ENCODE measurements around the gene AGAP1.

AGAP1 gene

DNA sequence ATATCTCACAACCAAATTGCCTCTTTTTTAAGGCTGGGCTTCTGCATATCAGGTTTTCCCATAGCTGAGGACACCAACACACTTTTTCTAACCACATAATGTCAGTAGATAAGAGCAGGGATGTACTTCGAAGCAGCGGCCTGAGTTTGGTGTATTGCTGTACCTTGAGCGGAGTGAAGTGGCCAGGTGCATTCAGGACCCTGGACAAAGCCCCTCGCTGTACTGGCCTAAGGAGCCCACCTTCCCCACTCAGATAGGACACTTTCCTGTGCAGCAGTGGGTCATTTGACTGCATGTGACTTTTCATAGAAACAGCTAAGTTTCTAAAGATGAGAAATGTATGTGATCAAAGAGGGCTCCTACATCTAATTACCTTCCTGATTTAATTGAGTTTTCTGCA is 461.8 kb downstream of the AGAP1 start:
- Histone ChIP-seq H3K27ac (no peak overlapping the region), H3K27me3 (no peaks in the 10 kb centered on the region), H3K4me2 (no peak overlapping the region), H3K4me3 (no peak overlapping the region), H3K9ac (no peak overlapping the region), H3K36me3 (peaks cover 58% of the 10 kb centered on the region), H4K20me1 (no peaks in the 10 kb centered on the region), H3K9me3 (no peaks in the 10 kb centered on the region), H3K4me1 (peaks cover 25% of the 10 kb centered on the region)
- no peak for TF ChIP-seq Cebpa-rat (IDR thresholded peaks at IDR 0.05)

DNA sequence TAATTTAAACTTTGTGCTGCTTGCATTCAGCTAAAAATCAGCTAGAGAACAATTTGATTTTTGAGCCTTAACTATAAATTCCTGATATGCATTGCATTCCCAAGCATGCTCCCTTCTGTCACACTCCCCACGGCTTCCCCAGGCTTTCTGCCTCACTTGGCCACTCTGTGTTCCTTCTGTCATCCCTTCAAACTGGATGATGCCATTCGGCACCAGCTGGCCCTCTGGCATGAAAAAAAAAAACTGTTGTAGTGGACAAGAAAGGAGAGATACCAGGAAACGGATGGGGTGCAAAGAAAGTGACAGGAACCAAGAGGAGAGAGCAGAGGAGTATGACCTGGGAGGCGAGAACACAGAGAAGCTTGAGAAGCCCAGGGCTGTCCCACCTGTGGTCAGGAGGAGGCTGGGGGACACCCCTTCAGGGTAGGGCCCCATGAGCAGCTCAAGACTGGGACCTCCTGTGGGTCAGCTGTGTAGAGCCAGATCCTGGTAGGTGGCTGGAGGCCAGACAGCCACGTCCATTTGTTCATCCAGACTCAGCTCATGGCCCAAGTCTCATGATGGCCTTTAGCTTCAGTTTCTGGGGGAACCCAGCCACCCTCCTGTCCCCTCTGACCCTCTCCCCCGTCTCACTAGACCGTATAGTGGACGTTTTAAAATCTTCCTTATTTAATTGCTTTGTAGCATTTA is 462.6 kb downstream of the AGAP1 start:
- Histone ChIP-seq H3K9me3 (no peaks in the 10 kb centered on the region), H3K9ac (no peak overlapping the region), H4K20me1 (no peaks in the 10 kb centered on the region), H3K27me3 (no peaks in the 10 kb centered on the region), H3K27ac (no peak overlapping the region), H3K4me2 (no peak overlapping the region), H3K36me3 (peaks cover 65% of the 10 kb centered on the region), H3K4me3 (no peak overlapping the region), H3K4me1 (peaks cover 19% of the 10 kb centered on the region)
- no peak for TF ChIP-seq Cebpa-rat (IDR thresholded peaks at IDR 0.05)

DNA sequence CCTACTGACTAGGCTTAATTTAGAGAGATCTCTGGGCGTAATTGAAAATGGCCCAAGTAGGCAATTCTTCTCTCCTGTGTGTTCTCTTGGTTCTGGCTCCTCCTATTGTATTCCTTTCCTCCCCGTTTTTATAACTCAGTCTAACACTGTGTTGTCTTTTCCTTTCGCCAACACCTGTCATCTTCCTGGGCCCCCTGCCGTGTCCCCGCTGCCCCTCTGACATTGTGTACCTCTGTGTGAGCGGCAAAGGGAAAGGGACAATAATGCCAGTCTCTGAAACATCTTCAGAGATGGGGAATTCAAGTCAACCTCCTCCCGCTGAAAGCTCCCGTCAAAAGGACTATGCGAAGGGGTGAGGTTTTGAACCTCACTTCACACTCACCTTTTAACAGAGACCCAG is 463.4 kb downstream of the AGAP1 start:
- H3K27me3 ChIP-seq: no peaks in the 10 kb centered on the region
- no peak for TF ChIP-seq Cebpa-rat (IDR thresholded peaks at IDR 0.05)
- no peak overlapping the region for H3K4me3 ChIP-seq
- no peak overlapping the region for H3K4me2 ChIP-seq
- H3K36me3 ChIP-seq: peaks cover 68% of the 10 kb centered on the region
- no peaks in the 10 kb centered on the region for H4K20me1 ChIP-seq
- H3K9me3 ChIP-seq: no peaks in the 10 kb centered on the region
- peaks cover 12% of the 10 kb centered on the region for H3K4me1 ChIP-seq
- no peak overlapping the region for H3K9ac ChIP-seq
- no peak overlapping the region for H3K27ac ChIP-seq

DNA sequence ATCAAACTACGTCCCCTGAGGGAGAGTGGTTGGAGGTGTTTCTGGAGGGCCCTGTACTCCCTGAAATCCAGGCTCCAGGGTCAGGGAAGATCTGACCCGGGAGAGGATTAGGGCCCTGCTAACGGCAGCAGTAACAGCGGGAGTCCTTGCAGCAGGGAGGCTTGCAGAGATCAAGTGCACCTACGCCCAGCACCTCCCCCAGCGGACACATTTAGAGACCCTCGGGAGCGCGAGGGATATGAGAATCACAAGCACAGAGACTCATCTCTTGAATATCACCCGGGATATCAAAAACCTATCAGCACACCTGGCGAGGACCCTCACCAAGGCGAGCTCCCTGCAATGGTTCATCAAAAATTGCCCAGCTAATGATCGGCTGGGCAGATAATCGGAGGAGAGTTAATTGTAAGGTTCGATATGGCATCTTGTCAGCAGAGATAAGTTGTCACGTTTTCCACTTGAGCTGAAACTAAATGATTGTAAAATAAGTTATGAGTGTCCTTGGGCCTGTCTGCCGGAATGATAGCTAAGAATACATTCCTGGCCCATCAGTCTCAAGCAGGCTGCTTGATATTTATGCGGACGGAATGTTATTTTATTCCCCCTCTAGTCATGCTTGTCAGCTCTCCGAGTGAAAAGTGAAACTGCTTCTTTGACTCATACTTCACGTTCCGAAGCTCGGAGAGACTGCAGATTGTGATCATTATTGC is 464.5 kb downstream of the AGAP1 start:
- Histone ChIP-seq H4K20me1 (no peaks in the 10 kb centered on the region), H3K4me2 (no peak overlapping the region), H3K9ac (no peak overlapping the region), H3K27me3 (no peaks in the 10 kb centered on the region), H3K27ac (no peak overlapping the region), H3K4me1 (peaks cover 12% of the 10 kb centered on the region), H3K9me3 (no peaks in the 10 kb centered on the region), H3K4me3 (no peak overlapping the region), H3K36me3 (peaks cover 63% of the 10 kb centered on the region)
- TF ChIP-seq Cebpa-rat (IDR thresholded peaks at IDR 0.05): no peak

DNA sequence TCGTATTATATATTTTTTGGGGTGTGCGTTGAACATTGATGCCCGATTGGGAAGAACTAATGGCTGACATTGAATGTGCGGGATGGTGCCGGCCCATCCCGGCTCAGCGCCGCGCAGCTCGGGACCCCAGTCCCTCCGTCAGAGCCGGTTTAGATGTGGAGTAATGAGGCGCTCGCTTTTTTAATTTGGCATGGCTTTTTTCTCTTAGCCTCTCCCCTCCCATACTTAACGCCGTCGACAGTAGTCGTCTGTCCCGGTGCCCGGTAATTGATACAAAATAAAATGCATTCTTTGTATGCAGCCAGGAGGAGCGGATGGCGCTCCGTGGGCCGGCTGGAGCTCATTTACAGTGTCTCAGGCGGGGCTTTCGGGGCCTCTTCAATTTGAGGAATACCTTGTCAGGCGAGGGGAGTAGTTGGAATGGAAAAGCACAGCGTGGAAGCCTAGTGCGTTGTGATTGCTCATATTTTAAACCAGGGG is 465.1 kb downstream of the AGAP1 start:
- Histone ChIP-seq H3K27ac (no peak overlapping the region), H4K20me1 (no peaks in the 10 kb centered on the region), H3K9ac (no peak overlapping the region), H3K4me2 (no peak overlapping the region), H3K4me3 (no peak overlapping the region), H3K9me3 (no peaks in the 10 kb centered on the region), H3K27me3 (no peaks in the 10 kb centered on the region), H3K4me1 (peaks cover 12% of the 10 kb centered on the region), H3K36me3 (peaks cover 62% of the 10 kb centered on the region)
- TF ChIP-seq Cebpa-rat (IDR thresholded peaks at IDR 0.05): no peak

DNA sequence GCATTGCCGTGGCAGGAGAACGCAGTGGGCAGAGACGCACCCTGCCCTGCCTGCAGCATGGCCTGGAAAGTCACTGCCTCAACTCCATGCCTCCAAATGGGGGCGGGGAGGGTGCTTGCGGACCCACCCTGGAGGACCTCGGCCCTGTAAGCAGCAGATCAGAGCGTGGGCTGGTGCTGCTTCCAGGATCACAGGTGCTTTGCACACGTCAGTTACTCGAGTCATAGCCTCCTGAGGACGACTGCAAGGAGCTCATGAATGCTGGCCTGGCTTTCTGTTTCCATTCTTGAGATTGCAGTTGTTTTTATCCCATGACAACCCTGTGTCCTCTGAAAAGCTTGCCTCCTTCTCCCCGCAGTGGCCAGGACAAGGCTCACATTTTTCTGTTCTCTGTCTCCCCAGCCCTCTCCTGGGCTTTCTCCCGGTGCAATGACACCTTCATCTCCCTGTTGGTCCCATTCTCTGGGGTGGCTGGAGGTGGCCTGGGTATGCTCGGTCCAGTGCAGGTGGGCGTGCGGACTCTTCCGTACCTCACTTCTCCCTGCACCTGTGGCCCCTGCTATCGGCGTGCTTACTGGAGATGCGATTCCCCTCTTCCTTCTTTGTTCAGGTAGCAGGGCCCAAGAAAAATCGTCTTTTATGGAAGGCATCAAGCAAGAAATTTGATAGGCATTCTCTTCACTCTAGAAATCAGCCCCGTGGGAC is 466.3 kb downstream of the AGAP1 start:
- no peaks in the 10 kb centered on the region for H3K27me3 ChIP-seq
- H4K20me1 ChIP-seq: no peaks in the 10 kb centered on the region
- peaks cover 58% of the 10 kb centered on the region for H3K36me3 ChIP-seq
- H3K4me2 ChIP-seq: no peak overlapping the region
- H3K4me3 ChIP-seq: no peak overlapping the region
- no peak overlapping the region for H3K27ac ChIP-seq
- H3K9me3 ChIP-seq: no peaks in the 10 kb centered on the region
- H3K4me1 ChIP-seq: peaks cover under 1% of the 10 kb centered on the region; the same call in 1 of the 2 replicates
- TF ChIP-seq Cebpa-rat (IDR thresholded peaks at IDR 0.05): no peak
- no peak overlapping the region for H3K9ac ChIP-seq

DNA sequence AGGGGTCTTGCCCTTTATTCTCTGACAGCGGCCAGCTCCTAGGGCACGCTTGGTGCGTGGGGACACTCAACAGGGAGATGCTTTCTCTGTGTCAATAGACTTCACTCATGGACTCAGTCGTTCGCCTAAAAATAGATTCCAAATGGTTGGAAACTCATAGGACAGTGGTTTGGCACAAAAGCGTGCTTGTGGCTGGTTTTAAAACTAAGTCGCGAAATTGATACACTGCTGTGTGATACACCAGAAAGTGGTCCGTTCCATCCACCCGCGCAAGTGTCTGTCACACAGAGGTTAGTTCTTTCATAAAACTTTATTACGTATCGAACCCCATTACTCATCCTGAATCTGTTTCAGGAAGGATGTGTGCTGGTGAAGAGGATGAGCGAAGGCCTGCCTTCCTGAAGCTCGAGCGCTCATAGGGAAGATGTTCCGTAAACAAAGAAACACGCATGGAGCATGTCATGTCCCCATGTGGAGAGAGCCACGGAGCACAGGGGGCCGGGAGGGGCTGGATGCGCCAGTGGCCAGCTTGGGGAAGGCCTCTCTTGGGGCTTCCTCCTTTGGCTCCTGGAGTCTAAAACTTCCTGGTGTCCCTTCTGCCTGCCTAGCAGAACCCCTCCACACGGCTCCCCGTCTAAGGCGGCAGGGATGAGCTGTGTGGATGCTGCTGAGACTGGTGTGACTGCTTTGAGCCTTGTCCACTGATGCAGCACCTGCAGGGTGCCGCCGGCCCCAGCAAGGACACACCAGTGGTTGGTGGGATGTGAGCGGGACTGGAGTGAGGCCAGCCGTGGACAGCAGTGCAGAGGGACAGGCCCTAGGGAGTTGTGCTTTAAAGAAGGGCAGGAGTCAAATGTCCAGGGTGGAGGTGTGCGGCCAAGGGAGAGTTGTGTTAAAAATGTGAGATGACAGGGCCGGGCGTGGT is 467.1 kb downstream of the AGAP1 start:
- Histone ChIP-seq H3K27ac (no peak overlapping the region), H4K20me1 (no peaks in the 10 kb centered on the region), H3K4me3 (no peak overlapping the region), H3K9ac (no peak overlapping the region), H3K27me3 (no peaks in the 10 kb centered on the region), H3K4me1 (no peaks in the 10 kb centered on the region), H3K36me3 (peaks cover 61% of the 10 kb centered on the region), H3K4me2 (no peak overlapping the region), H3K9me3 (no peaks in the 10 kb centered on the region)
- no peak for TF ChIP-seq Cebpa-rat (IDR thresholded peaks at IDR 0.05)

DNA sequence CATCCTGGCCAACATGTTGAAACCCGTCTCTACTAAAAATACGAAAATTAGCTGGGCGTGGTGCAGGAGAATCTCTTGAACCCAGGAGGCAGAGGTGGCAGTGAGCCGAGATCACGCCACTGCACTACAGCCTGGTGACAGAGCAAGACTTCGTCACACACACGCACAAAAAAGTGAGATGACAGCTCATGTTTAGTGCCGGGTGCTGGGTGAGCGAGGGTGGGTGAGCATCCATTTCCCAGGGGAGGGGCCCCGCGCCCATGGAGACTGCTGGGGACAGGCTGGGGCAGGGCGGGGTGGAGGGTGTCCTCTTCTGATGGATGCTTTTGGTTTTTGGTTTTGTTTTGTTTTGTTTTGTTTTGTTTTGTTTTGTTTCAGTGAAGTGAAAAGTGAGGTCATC is 467.9 kb downstream of the AGAP1 start:
- peaks cover 62% of the 10 kb centered on the region for H3K36me3 ChIP-seq
- H3K4me2 ChIP-seq: no peak overlapping the region
- H3K27ac ChIP-seq: no peak overlapping the region
- H4K20me1 ChIP-seq: no peaks in the 10 kb centered on the region
- no peaks in the 10 kb centered on the region for H3K9me3 ChIP-seq
- no peak for TF ChIP-seq Cebpa-rat (IDR thresholded peaks at IDR 0.05)
- no peaks in the 10 kb centered on the region for H3K4me1 ChIP-seq
- no peaks in the 10 kb centered on the region for H3K27me3 ChIP-seq
- no peak overlapping the region for H3K9ac ChIP-seq
- H3K4me3 ChIP-seq: no peak overlapping the region

DNA sequence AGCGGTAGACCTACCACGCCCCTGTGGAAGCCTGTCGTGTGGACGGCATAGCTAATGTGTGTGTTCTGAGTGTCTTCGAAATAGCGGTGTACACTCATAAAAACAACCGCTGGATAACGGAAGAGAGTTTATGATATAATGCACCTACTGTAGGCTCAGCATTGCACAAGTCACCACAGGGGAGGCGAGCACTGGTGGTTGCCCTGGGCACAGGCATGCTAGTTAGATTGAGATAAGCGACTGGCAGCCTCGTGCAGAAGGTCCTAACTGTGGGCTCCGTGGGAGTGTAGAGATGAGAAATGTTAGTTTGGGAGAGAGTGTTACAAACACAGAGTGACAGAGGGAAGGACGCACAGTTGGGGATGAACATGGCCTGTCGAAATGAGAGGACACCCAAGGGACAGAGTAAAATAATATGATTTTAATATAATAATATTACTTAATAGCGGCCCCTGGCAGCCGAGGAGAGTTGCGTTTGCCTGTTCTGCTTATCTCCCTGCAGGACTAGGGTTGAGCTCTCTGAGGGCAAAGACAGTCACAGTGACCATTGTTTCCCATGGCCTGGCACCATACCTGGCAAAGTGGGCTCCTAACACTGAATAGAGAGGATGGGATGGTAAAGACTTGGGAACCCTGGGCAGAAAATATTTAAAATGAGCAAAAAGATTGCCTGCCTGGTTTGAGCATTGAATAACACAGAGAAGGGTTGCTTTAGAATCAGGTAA is 470.2 kb downstream of the AGAP1 start:
- peaks cover 62% of the 10 kb centered on the region for H3K36me3 ChIP-seq
- H3K27me3 ChIP-seq: no peaks in the 10 kb centered on the region
- no peak overlapping the region for H3K4me2 ChIP-seq
- H3K9me3 ChIP-seq: no peaks in the 10 kb centered on the region
- no peak overlapping the region for H3K4me3 ChIP-seq
- no peak overlapping the region for H3K9ac ChIP-seq
- H4K20me1 ChIP-seq: no peaks in the 10 kb centered on the region
- H3K27ac ChIP-seq: no peak overlapping the region
- no peaks in the 10 kb centered on the region for H3K4me1 ChIP-seq
- no peak for TF ChIP-seq Cebpa-rat (IDR thresholded peaks at IDR 0.05)
